Nucleus accumbens (tissue), 56 donors: ENCODE measurements around the gene CTDSPL.
"Not testable (repeated sequence)": the region's sequence is repeated elsewhere in the genome, so short reads cannot be mapped to it uniquely, and the experiment has no call there.

Source experiments
- DNase-seq, 56 donors: peaks; one replicate each; lab custom pipeline; 2025; lab: John Stamatoyannopoulos, UW

Gene CTDSPL

GRCh38 chr3:37861620-37862041 is at the start of gene CTDSPL:
Gene CTDSPL (plus strand): TSS chr3:37861880. CDS start chr3:37862200, 320 bp downstream.
- peak in 27 of 56 donors; percentile 25 to 79 (median 45) for DNase-seq

- DNase-seq: no peak
Observed at GRCh38 chr3:37812499-37812896, 49.2 kb upstream of the CTDSPL start.

- DNase-seq: no peak
Observed at GRCh38 chr3:37813403-37813802, 48.3 kb upstream of the CTDSPL start.

- DNase-seq: no peak
Observed at GRCh38 chr3:37814547-37814946, 47.1 kb upstream of the CTDSPL start.

- DNase-seq: not testable (repeated sequence)
Observed at GRCh38 chr3:37815156-37815555, 46.5 kb upstream of the CTDSPL start.

- no peak for DNase-seq
Observed at GRCh38 chr3:37816271-37816670, 45.4 kb upstream of the CTDSPL start.

GRCh38 chr3:37819591-37819990 is 42.1 kb upstream of the CTDSPL start:
- no peak for DNase-seq

GRCh38 chr3:37820286-37820685 is 41.4 kb upstream of the CTDSPL start:
- DNase-seq: no peak

GRCh38 chr3:37823189-37823588 is 38.5 kb upstream of the CTDSPL start:
- no peak for DNase-seq

GRCh38 chr3:37824090-37824953 is 37.4 kb upstream of the CTDSPL start:
- DNase-seq: no peak

- DNase-seq: no peak
Observed at GRCh38 chr3:37824954-37825328, 36.7 kb upstream of the CTDSPL start.

- no peak for DNase-seq
Observed at GRCh38 chr3:37825744-37826400, 35.8 kb upstream of the CTDSPL start.

GRCh38 chr3:37826502-37826901 is 35.2 kb upstream of the CTDSPL start:
- DNase-seq: no peak

- DNase-seq: no peak
Observed at GRCh38 chr3:37826933-37827332, 34.7 kb upstream of the CTDSPL start.

- no peak for DNase-seq
Observed at GRCh38 chr3:37832480-37832879, 29.2 kb upstream of the CTDSPL start.

- no peak for DNase-seq
Observed at GRCh38 chr3:37833302-37834186, 28.1 kb upstream of the CTDSPL start.

- no peak for DNase-seq
Observed at GRCh38 chr3:37836589-37836988, 25.1 kb upstream of the CTDSPL start.

GRCh38 chr3:37847689-37848088 is 14.0 kb upstream of the CTDSPL start:
- DNase-seq: no peak

- DNase-seq: no peak
Observed at GRCh38 chr3:37849146-37849923, 12.3 kb upstream of the CTDSPL start.

- DNase-seq: no peak
Observed at GRCh38 chr3:37852097-37852496, 9.6 kb upstream of the CTDSPL start.
